SK-N-SH (cell line): ENCODE data around the gene FMO2. TPM values are rescaled to one million over a fixed set of nuclear protein-coding genes. Genes with fewer than 3 reads are reported as not detected.
A peak's percentile ranks its signal among the peaks of the same experiment; 100 is the strongest.

Experiments used
- CTCF ChIA-PET: fragments of 300-600, 350-600 bp; formaldehyde crosslinking; extraction: SDS; loops from one replicate; lab custom pipeline; 2021; lab: Yijun Ruan, JAX
- POLR2A ChIA-PET: fragments of 350-600 bp; sonication (Branson Sonifier 250); formaldehyde crosslinking; extraction: SDS; loops from one replicate; lab custom pipeline; 2020; ENCODE audit warnings: antibody characterized with exemption, inconsistent platforms; lab: Yijun Ruan, JAX
- DNase-seq: peaks from one replicate; pipeline ENCODE4 v3.0.0; 2012
- H2AFZ ChIP-seq: fragments of 200-600 bp; sonication (generic); 2 replicates; pipeline ENCODE4 v1.8.1; 2016; ENCODE audit warnings: antibody characterized with exemption, mild to moderate bottlenecking, low read depth
- H3F3A ChIP-seq: fragments of 200-600 bp; sonication (generic); replicated peaks from 2 replicates; pipeline ENCODE3; 2016; ENCODE audit warnings: antibody characterized with exemption, mild to moderate bottlenecking; ENCODE audit not compliant: insufficient read depth
- H3K27ac ChIP-seq, 2 experiments: fragments of 200-500 bp in 1 of 2; fragments of 200-600 bp in 1 of 2; sonication (Bioruptor generic) in 1 of 2; sonication (generic), shearing (Covaris generic) in 1 of 2; 2 replicates each; pipeline versions ENCODE4 v1.5.1 to v1.6.1; 2014 to 2016; ENCODE audit warnings: low read depth in 2 of 2, inconsistent platforms in 1 of 2, low read length in 1 of 2, mild to moderate bottlenecking in 1 of 2, mixed read lengths in 1 of 2
- H3K27me3 ChIP-seq: fragments of 200-600 bp; sonication (generic), shearing (Covaris generic); 2 replicates; pipeline ENCODE4 v1.6.1; 2016; ENCODE audit warnings: mixed run types; ENCODE audit not compliant: insufficient read depth
- H3K36me3 ChIP-seq, 2 experiments: fragments of 200-500 bp in 1 of 2; fragments of 200-600 bp in 1 of 2; sonication (Bioruptor generic) in 1 of 2; sonication (generic) in 1 of 2; replicated peaks in 1 of 2; 2 replicates each; pipeline versions ENCODE3 to v1.5.1; 2014 to 2016; ENCODE audit warnings: low read length in 1 of 2, mild to moderate bottlenecking in 1 of 2; ENCODE audit not compliant: insufficient read depth in 2 of 2, control insufficient read depth in 1 of 2
- H3K4me1 ChIP-seq, 2 experiments: fragments of 200-500 bp in 1 of 2; fragments of 200-600 bp in 1 of 2; sonication (Bioruptor generic) in 1 of 2; sonication (generic), shearing (Covaris generic) in 1 of 2; 2 replicates each; pipeline versions ENCODE4 v1.5.1 to v1.6.1; 2014 to 2016; ENCODE audit warnings: low read depth in 1 of 2, low read length in 1 of 2, mixed run types in 1 of 2; ENCODE audit not compliant: insufficient read depth in 2 of 2, control insufficient read depth in 1 of 2
- H3K4me2 ChIP-seq: fragments of 200-600 bp; sonication (generic), shearing (Covaris generic); 2 replicates; pipeline ENCODE4 v1.6.1; 2017; ENCODE audit warnings: mixed run types
- H3K4me3 ChIP-seq, 2 experiments: fragments of 200-500 bp in 1 of 2; fragments of 200-600 bp in 1 of 2; sonication (Bioruptor generic) in 1 of 2; sonication (generic), shearing (Covaris generic) in 1 of 2; 2 replicates each; pipeline versions ENCODE4 v1.5.1 to v1.8.1; 2014 to 2016; ENCODE audit warnings: low read depth in 2 of 2, inconsistent platforms in 1 of 2, low read length in 1 of 2, mild to moderate bottlenecking in 1 of 2, mixed read lengths in 1 of 2, moderate library complexity in 1 of 2
- H3K79me2 ChIP-seq: fragments of 200-600 bp; sonication (generic); 2 replicates; pipeline ENCODE4 v1.8.1; 2017; ENCODE audit warnings: mild to moderate bottlenecking; ENCODE audit not compliant: insufficient read depth
- H3K9ac ChIP-seq: fragments of 200-600 bp; sonication (generic); 2 replicates; pipeline ENCODE4 v1.6.1; 2017; ENCODE audit warnings: mixed run types
- H3K9me2 ChIP-seq: fragments of 200-600 bp; sonication (generic); 2 replicates; pipeline ENCODE4 v1.6.1; 2017; ENCODE audit warnings: mixed run types
- H3K9me3 ChIP-seq: fragments of 200-600 bp; sonication (generic); 2 replicates; pipeline ENCODE4 v1.6.1; 2017; ENCODE audit warnings: mixed run types, mild to moderate bottlenecking, moderate library complexity
- H4K20me1 ChIP-seq: fragments of 200-600 bp; sonication (generic); 2 replicates; pipeline ENCODE4 v1.6.1; 2017; ENCODE audit warnings: mild to moderate bottlenecking, mixed run types; ENCODE audit not compliant: insufficient read depth
- CHD2 ChIP-seq: fragments of 150-350 bp; IDR thresholded peaks from 2 replicates; pipeline ENCODE4 v1.6.1; 2018; ENCODE audit warnings: low read length; ENCODE audit not compliant: partially characterized antibody
- CTCF ChIP-seq: fragments of 200-600 bp; sonication (generic); IDR thresholded peaks from 2 replicates; pipeline ENCODE4 v1.6.1; 2017; ENCODE audit warnings: antibody characterized with exemption, mild to moderate bottlenecking, moderate library complexity
- EZH2phosphoT487 ChIP-seq: fragments of 200-600 bp; sonication (generic); IDR thresholded peaks from 2 replicates; pipeline ENCODE4 v1.6.1; 2017; ENCODE audit warnings: low read depth, mixed run types, mild to moderate bottlenecking, antibody characterized with exemption, moderate library complexity, borderline replicate concordance
- FOXM1 ChIP-seq: IDR thresholded peaks from 2 replicates; pipeline ENCODE4 v1.4.0; 2012; ENCODE audit warnings: low read depth, mild to moderate bottlenecking
- GATA2 ChIP-seq: sonication (generic); formaldehyde crosslinking; IDR thresholded peaks from 2 replicates; pipeline ENCODE4 v1.5.0; 2020; ENCODE audit warnings: mild to moderate bottlenecking, missing genetic modification reagents
- IRF3 ChIP-seq: fragments of 150-350 bp; IDR thresholded peaks from 2 replicates; pipeline ENCODE4 v1.6.1; 2016; ENCODE audit warnings: mild to moderate bottlenecking, low read depth, low read length
- NFIC ChIP-seq: IDR thresholded peaks from 2 replicates; pipeline ENCODE4 v1.4.0; 2012; ENCODE audit warnings: borderline replicate concordance
- PBX3 ChIP-seq: IDR thresholded peaks from 2 replicates; pipeline ENCODE4; 2012
- RAD21 ChIP-seq: IDR thresholded peaks from 2 replicates; pipeline ENCODE4 v1.6.1; 2012; ENCODE audit warnings: mild to moderate bottlenecking, low read length
- REST ChIP-seq: IDR thresholded peaks from 2 replicates; pipeline ENCODE4 v1.6.1; 2012; ENCODE audit warnings: mild to moderate bottlenecking, low read depth, low read length, moderate library complexity
- RXRA ChIP-seq: IDR thresholded peaks from 2 replicates; pipeline ENCODE4 v1.4.0; 2012; ENCODE audit warnings: low read depth, mild to moderate bottlenecking, borderline replicate concordance
- TCF12 ChIP-seq: IDR thresholded peaks from 2 replicates; pipeline ENCODE4 v1.4.0; 2012
- WGBS: methylation state at CpG from one replicate; pipeline ENCODE4 v1.1.6; 2017; ENCODE audit warnings: low lambda C conversion rate; 5-methylcytosine and 5-hydroxymethylcytosine counted together
- polyA plus RNA-seq, 3 experiments: library from polyadenylated mRNA; depleted of rRNA; stranded (reverse); fragments of >200 nt; gene quantifications; 2 replicates each; pipeline ENCODE4 v1.2.3, GENCODE V29; 2012

The FMO2 gene
- polyA plus RNA-seq, 1 of the 3 experiments (the other 2 are of a cell fraction): not detected

- ChIA-PET CTCF (interaction anchor here (1.6 to 4.0 kb wide), 2 partner anchors 12 to 57 kb away, joined by 9 to 22 read pairs; partner anchors contain the start of gene FMO4), POLR2A (no interaction called here)
- H3K4me1 ChIP-seq: peaks cover 0 to 6% of the 10 kb centered on the region in 2 experiments; a peak in 2 of 4 replicates
Observed at GRCh38 chr1:171256940-171257606, 72.0 kb downstream of the FMO2 start.

GRCh38 chr1:171257607-171258076 is 72.5 kb downstream of the FMO2 start:
- H3K27me3 ChIP-seq: peaks cover 67% of the 10 kb centered on the region; the same call in 1 of the 2 replicates
- DNase-seq: no peak
- H3F3A ChIP-seq: peaks cover 7% of the 10 kb centered on the region
- ChIA-PET POLR2A (no interaction called here), CTCF (interaction anchor here (1.6 to 4.0 kb wide), 2 partner anchors 12 to 56 kb away, joined by 9 to 22 read pairs; partner anchors contain the start of gene FMO4)
- no peak overlapping the region for H3K4me2 ChIP-seq
- H4K20me1 ChIP-seq: no peaks in the 10 kb centered on the region
- peaks cover 0 to 3% of the 10 kb centered on the region in 2 experiments for H3K36me3 ChIP-seq
- H3K9ac ChIP-seq: no peak overlapping the region
- no peaks in the 10 kb centered on the region for H3K9me3 ChIP-seq
- TF ChIP-seq CHD2: no peak
- no peak for TF ChIP-seq NFIC
- no peak for TF ChIP-seq TCF12
- no peak for TF ChIP-seq PBX3
- TF ChIP-seq REST: no peak
- TF ChIP-seq CTCF: no peak
- no peak for TF ChIP-seq FOXM1
- no peak for TF ChIP-seq RAD21
- no peak for TF ChIP-seq EZH2phosphoT487
- TF ChIP-seq GATA2: no peak
- TF ChIP-seq RXRA: no peak
- no peaks in the 10 kb centered on the region for H3K79me2 ChIP-seq
- no peaks in the 10 kb centered on the region for H3K9me2 ChIP-seq
- H3K4me3 ChIP-seq: no peak overlapping the region
- no peak overlapping the region for H3K27ac ChIP-seq
- no peak overlapping the region for H2AFZ ChIP-seq
- 15% methylated on average over 5 of the region's 5 CpGs for WGBS
- peaks cover 0 to 6% of the 10 kb centered on the region in 2 experiments; a peak in 2 of 4 replicates for H3K4me1 ChIP-seq

More at GRCh38 chr1:171256940-171257606, 72.0 kb downstream of the FMO2 start:
- Histone ChIP-seq H3K36me3 (no peaks in the 10 kb centered on the region), H3K27me3 (peaks cover 67% of the 10 kb centered on the region; the same call in 1 of the 2 replicates), H3K4me3 (no peak overlapping the region), H2AFZ (no peak overlapping the region), H3K9me2 (no peaks in the 10 kb centered on the region), H3K9me3 (no peaks in the 10 kb centered on the region), H3F3A (peaks cover 7% of the 10 kb centered on the region), H3K9ac (no peak overlapping the region), H3K4me2 (no peak overlapping the region), H3K79me2 (no peaks in the 10 kb centered on the region), H4K20me1 (no peaks in the 10 kb centered on the region), H3K27ac (no peak overlapping the region)
- 18% methylated on average over 8 of the region's 8 CpGs for WGBS
- peak; percentile 49 for DNase-seq
- no peak for TF ChIP-seq FOXM1
- TF ChIP-seq NFIC: peak; percentile 22; the same call in 1 of the 2 replicates
- no peak for TF ChIP-seq IRF3
